Trophoblast cell (in vitro differentiated cells and primary cell): ENCODE data around the gene GDPD4. TPM values are rescaled to one million over a fixed set of nuclear protein-coding genes. Genes with fewer than 3 reads are reported as not detected.

ENCODE experiments used
- DNase-seq, 2 donors: peaks; one replicate each; pipeline ENCODE4 v3.0.0-alpha.2; 2016
- H2AFZ ChIP-seq: 2 replicates; pipeline ENCODE4 v1.6.1; 2013; ENCODE audit warnings: low read length, moderate library complexity, mild to moderate bottlenecking; ENCODE audit not compliant: insufficient read depth, poor library complexity
- H2AK5ac ChIP-seq: 2 replicates; pipeline ENCODE4 v1.6.1; 2013; ENCODE audit warnings: mild to moderate bottlenecking, low read length
- H2BK120ac ChIP-seq: 2 replicates; pipeline ENCODE4 v1.6.1; 2013; ENCODE audit warnings: low read length, mild to moderate bottlenecking, moderate library complexity; ENCODE audit not compliant: insufficient read depth, poor library complexity
- H2BK12ac ChIP-seq: 2 replicates; pipeline ENCODE4 v1.6.1; 2013; ENCODE audit warnings: mild to moderate bottlenecking, low read length, moderate library complexity
- H2BK5ac ChIP-seq: 2 replicates; pipeline ENCODE4 v1.6.1; 2013; ENCODE audit warnings: low read length, low read depth, moderate library complexity, mild to moderate bottlenecking; ENCODE audit not compliant: poor library complexity
- H3K14ac ChIP-seq: 2 replicates; pipeline ENCODE4 v1.6.1; 2013; ENCODE audit warnings: mild to moderate bottlenecking, low read length
- H3K18ac ChIP-seq: 2 replicates; pipeline ENCODE4 v1.6.1; 2013; ENCODE audit warnings: mild to moderate bottlenecking, low read length
- H3K23ac ChIP-seq: 2 replicates; pipeline ENCODE4 v1.6.1; 2013; ENCODE audit warnings: low read length
- H3K27ac ChIP-seq: 2 replicates; pipeline ENCODE4 v1.5.1; 2013; ENCODE audit warnings: low read depth, mild to moderate bottlenecking, inconsistent platforms, low read length, moderate library complexity
- H3K27me3 ChIP-seq: 2 replicates; pipeline ENCODE4 v1.6.1; 2013; ENCODE audit warnings: inconsistent platforms, mild to moderate bottlenecking, low read length, moderate library complexity; ENCODE audit not compliant: insufficient read depth
- H3K36me3 ChIP-seq, 2 experiments: 1 replicate in 1 of 2; 2 replicates in 1 of 2; pipeline ENCODE4 v1.6.1; 2013; ENCODE audit warnings: low read length in 2 of 2, mild to moderate bottlenecking in 2 of 2, moderate library complexity in 1 of 2; ENCODE audit not compliant: insufficient read depth in 2 of 2, control insufficient read depth in 1 of 2
- H3K4ac ChIP-seq: 2 replicates; pipeline ENCODE4 v1.6.1; 2013; ENCODE audit warnings: low read depth, mild to moderate bottlenecking, low read length, moderate library complexity
- H3K4me1 ChIP-seq, 2 experiments: 1 replicate in 1 of 2; 2 replicates in 1 of 2; pipeline ENCODE4 v1.6.1; 2013; ENCODE audit warnings: low read length in 2 of 2, mild to moderate bottlenecking in 2 of 2, moderate library complexity in 1 of 2; ENCODE audit not compliant: insufficient read depth in 2 of 2, control insufficient read depth in 1 of 2
- H3K4me2 ChIP-seq: 2 replicates; pipeline ENCODE4 v1.6.1; 2013; ENCODE audit warnings: inconsistent platforms, mild to moderate bottlenecking, low read length, moderate library complexity
- H3K4me3 ChIP-seq: 2 replicates; pipeline ENCODE4 v1.5.1; 2013; ENCODE audit warnings: mild to moderate bottlenecking, low read depth, low read length, inconsistent platforms
- H3K79me1 ChIP-seq: one replicate; pipeline ENCODE4 v1.6.1; 2013; ENCODE audit warnings: low read length
- H3K79me2 ChIP-seq: 2 replicates; pipeline ENCODE4 v1.6.1; 2013; ENCODE audit warnings: low read length, mild to moderate bottlenecking; ENCODE audit not compliant: control insufficient read depth, insufficient read depth, poor library complexity
- H3K9ac ChIP-seq: 2 replicates; pipeline ENCODE4 v1.6.1; 2013; ENCODE audit warnings: mild to moderate bottlenecking, low read length
- H3K9me3 ChIP-seq: 2 replicates; pipeline ENCODE4 v1.6.1; 2013; ENCODE audit warnings: low read depth, mild to moderate bottlenecking, control low read depth, inconsistent platforms, low read length; ENCODE audit not compliant: insufficient read depth
- H4K12ac ChIP-seq: 2 replicates; pipeline ENCODE4 v1.6.1; 2013; ENCODE audit warnings: low read depth, mild to moderate bottlenecking, low read length, moderate library complexity
- H4K8ac ChIP-seq: 2 replicates; pipeline ENCODE4 v1.6.1; 2013; ENCODE audit warnings: low read depth, mild to moderate bottlenecking, low read length, moderate library complexity
- H4K91ac ChIP-seq: one replicate; pipeline ENCODE4 v1.6.1; 2013; ENCODE audit warnings: low read depth, mild to moderate bottlenecking, low read length, moderate library complexity
- WGBS: extraction: QIAGEN DNeasy Blood & Tissue Kit; methylation state at CpG from one replicate; pipeline ENCODE4 v1.1.7; 2013; ENCODE audit warnings: missing lambda C conversion rate; ENCODE audit not compliant: insufficient read length, insufficient coverage; ENCODE audit errors: extremely low coverage; 5-methylcytosine and 5-hydroxymethylcytosine counted together
- polyA plus RNA-seq: library from polyadenylated mRNA; stranded (reverse); fragments of 200-250 nt; gene quantifications from 2 replicates; pipeline ENCODE4 v1.2.3, GENCODE V29; 2013

The GDPD4 gene, protein sequence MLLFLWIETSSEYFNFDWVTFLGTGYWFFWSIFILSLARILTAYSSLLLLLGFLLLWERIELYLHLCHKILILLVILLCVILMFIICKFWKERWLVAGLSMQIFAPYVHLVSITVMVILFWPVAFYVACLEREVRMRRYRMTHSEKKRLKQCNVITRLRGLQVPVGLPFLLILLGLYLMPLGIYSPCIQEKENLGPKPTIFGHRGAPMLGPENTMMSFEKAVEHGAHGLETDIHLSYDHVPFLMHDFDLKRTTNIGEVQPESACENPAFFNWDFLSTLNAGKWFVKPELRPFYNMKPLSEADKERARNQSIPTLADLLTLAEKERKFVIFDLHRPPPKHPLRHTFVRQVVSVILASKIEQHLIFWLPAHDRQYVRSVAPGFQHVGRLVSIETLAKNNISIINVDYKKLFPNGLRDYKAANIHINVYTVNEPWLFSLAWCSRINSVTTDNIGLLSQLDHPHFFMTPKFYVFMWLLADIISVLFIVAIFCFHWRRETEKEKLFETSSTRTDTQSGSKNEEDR
- not detected in 2 replicates for polyA plus RNA-seq

DNA sequence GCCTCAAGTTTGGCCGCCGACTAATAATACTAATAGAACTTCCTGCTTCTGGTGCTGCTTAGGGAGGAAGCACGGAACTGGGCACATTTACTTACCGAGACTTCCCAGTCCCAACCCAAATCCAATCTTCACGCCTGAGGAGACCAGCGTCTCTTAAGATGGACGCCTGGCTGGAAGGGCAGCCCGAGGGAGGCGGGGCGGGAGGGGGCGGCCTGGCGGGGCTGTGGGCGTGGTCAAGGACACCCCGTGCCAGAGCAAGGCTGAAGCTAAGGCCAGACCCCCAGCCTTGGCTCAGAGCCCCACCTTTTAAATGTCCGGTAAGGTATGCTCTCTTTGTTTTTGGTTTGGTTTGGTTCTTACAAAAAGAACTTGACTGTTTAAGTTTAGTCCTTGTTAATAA, at the start of gene GDPD4:
GDPD4 (minus strand) TSS at position 177 of the 400 bp plus-strand sequence. CDS start 16,549 bp downstream, outside the sequence.
- H2AFZ ChIP-seq, result no peak within 1 kb of the TSS
- H4K12ac ChIP-seq, result no peak within 1 kb of the TSS
- H2BK12ac ChIP-seq, result no peak within 1 kb of the TSS
- H3K79me2 ChIP-seq, result no peaks in the 10 kb centered on the region
- no peak within 1 kb of the TSS for H3K27ac ChIP-seq
- no peak within 1 kb of the TSS for H3K4ac ChIP-seq
- H3K9ac ChIP-seq, result no peak within 1 kb of the TSS
- H4K91ac ChIP-seq, result no peak within 1 kb of the TSS
- no peak within 1 kb of the TSS for H2AK5ac ChIP-seq
- H3K27me3 ChIP-seq, result no peaks in the 10 kb centered on the region
- H2BK120ac ChIP-seq, result no peak within 1 kb of the TSS
- no peak within 1 kb of the TSS for H3K18ac ChIP-seq
- no peaks in the 10 kb centered on the region for H3K36me3 ChIP-seq
- no peak for DNase-seq
- no peak within 1 kb of the TSS for H3K23ac ChIP-seq
- no peak within 1 kb of the TSS for H3K4me3 ChIP-seq
- H3K14ac ChIP-seq, result no peak within 1 kb of the TSS
- no peaks in the 10 kb centered on the region for H3K4me1 ChIP-seq
- H3K4me2 ChIP-seq, result no peak within 1 kb of the TSS
- no peaks in the 10 kb centered on the region for H3K9me3 ChIP-seq
- no peak within 1 kb of the TSS for H2BK5ac ChIP-seq
- no peaks in the 10 kb centered on the region for H3K79me1 ChIP-seq
- no CpG with 5 or more reads among the region's 15 CpGs for WGBS
- no peak within 1 kb of the TSS for H4K8ac ChIP-seq

DNA sequence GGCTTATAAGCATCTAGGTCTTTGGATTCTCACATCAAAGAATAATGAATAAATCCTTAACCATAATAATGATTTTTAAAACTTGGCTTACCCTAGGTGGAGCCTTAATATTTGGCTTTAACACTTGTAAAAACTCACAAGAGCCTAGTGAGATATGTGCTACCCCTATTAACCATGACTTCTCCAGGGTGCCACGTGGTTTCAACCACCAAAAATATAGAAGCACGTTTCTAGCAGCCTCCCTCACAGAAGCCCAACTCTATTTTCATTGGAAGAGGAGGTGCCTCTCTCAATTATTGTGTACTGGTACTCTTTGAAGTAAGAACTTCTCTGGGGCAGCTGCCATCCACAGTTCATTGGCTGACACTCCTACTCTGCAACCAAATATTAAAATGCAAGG, 46.5 kb upstream of the GDPD4 start:
- no peak overlapping the region for H3K18ac ChIP-seq
- DNase-seq, result no peak
- no CpG with 5 or more reads among the region's 2 CpGs for WGBS
- no peak overlapping the region for H3K4ac ChIP-seq
- H3K4me2 ChIP-seq, result no peak overlapping the region
- no peak overlapping the region for H2AK5ac ChIP-seq
- no peak overlapping the region for H4K91ac ChIP-seq
- no peak overlapping the region for H2AFZ ChIP-seq
- H3K4me1 ChIP-seq, result no peaks in the 10 kb centered on the region
- no peaks in the 10 kb centered on the region for H3K79me2 ChIP-seq
- H2BK120ac ChIP-seq, result no peak overlapping the region
- no peak overlapping the region for H2BK12ac ChIP-seq
- H3K23ac ChIP-seq, result no peak overlapping the region
- H3K79me1 ChIP-seq, result no peaks in the 10 kb centered on the region
- H3K36me3 ChIP-seq, result peaks cover 2 to 3% of the 10 kb centered on the region in 2 experiments
- H4K8ac ChIP-seq, result no peak overlapping the region
- no peak overlapping the region for H4K12ac ChIP-seq
- no peak overlapping the region for H3K27ac ChIP-seq
- H3K27me3 ChIP-seq, result no peaks in the 10 kb centered on the region
- no peaks in the 10 kb centered on the region for H3K9me3 ChIP-seq
- H2BK5ac ChIP-seq, result no peak overlapping the region
- no peak overlapping the region for H3K9ac ChIP-seq
- H3K4me3 ChIP-seq, result no peak overlapping the region
- H3K14ac ChIP-seq, result no peak overlapping the region

DNA sequence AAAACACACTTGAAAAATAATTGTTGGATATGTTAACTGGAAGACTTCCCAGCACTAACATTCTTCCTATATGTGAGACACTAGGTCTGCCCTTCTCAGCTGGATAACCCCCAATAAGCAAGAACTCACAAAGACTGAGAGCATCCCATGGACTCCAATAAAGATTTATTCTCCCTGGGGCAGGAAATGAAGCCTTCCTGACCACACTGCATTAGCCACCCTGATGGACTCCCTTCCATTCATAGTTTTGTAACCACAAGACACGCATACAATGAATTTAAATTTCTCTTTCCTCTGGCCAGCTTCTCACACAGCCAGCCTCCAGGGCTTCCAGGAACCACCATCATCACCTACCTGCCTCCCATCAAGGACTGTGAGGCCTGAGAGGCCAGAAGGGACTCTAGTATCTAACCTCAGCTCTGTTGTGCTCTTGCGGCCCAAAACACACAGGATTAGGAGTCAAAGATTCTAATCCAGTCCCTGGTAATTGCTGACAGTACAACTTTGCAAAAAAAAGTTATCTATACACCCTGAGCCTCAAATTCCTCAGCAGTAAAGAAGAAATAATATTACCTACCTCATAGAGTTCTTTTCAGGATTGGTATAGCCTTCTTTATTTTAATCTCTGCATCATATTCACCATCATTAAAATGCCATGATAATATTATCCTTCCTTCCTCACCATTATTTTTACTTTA, 45.6 kb upstream of the GDPD4 start:
- Histone ChIP-seq H3K27me3 (no peaks in the 10 kb centered on the region), H3K79me2 (no peaks in the 10 kb centered on the region), H4K12ac (no peak overlapping the region), H3K18ac (no peak overlapping the region), H2AK5ac (no peak overlapping the region), H4K8ac (no peak overlapping the region), H3K4ac (no peak overlapping the region), H2BK5ac (no peak overlapping the region), H3K4me2 (no peak overlapping the region), H3K4me1 (no peaks in the 10 kb centered on the region), H3K9me3 (no peaks in the 10 kb centered on the region), H2BK120ac (no peak overlapping the region), H3K9ac (no peak overlapping the region), H4K91ac (no peak overlapping the region), H3K36me3 (peaks cover 2 to 3% of the 10 kb centered on the region in 2 experiments), H3K23ac (no peak overlapping the region), H3K79me1 (no peaks in the 10 kb centered on the region), H3K27ac (no peak overlapping the region), H3K14ac (no peak overlapping the region), H2AFZ (no peak overlapping the region), H2BK12ac (no peak overlapping the region), H3K4me3 (no peak overlapping the region)
- peak; percentile 63 to 73 for DNase-seq
- WGBS, result no CpG with 5 or more reads among the region's 2 CpGs

DNA sequence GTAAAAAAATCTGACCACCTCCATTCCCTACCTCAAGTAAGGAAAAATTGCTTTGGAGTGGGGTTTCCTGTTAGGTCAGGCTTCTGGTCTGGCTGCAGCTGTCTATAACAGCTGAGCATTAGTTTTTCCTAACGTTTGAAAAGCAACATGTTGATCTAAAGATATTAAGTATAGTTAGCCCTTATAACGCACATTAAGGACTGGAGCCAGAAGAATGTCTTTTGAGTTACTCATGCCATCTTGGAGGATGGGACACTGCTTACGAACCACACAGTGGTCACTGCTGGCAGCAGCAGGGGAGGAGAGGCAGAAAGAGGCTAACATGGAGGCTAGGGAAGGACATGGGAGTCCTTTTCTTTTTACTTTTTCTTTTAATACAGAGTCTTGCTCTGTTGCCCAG, 44.1 kb upstream of the GDPD4 start:
- Histone ChIP-seq H2BK5ac (no peak overlapping the region), H3K4me1 (no peaks in the 10 kb centered on the region), H3K4me3 (no peak overlapping the region), H2AFZ (no peak overlapping the region), H3K27ac (no peak overlapping the region), H3K4me2 (no peak overlapping the region), H3K14ac (no peak overlapping the region), H3K4ac (no peak overlapping the region), H3K79me1 (no peaks in the 10 kb centered on the region), H3K9ac (no peak overlapping the region), H3K27me3 (no peaks in the 10 kb centered on the region), H2BK120ac (no peak overlapping the region), H3K79me2 (no peaks in the 10 kb centered on the region), H3K18ac (no peak overlapping the region), H3K36me3 (peaks cover 2 to 5% of the 10 kb centered on the region in 2 experiments), H4K8ac (no peak overlapping the region), H2AK5ac (no peak overlapping the region), H4K12ac (no peak overlapping the region), H3K9me3 (no peaks in the 10 kb centered on the region), H4K91ac (no peak overlapping the region), H2BK12ac (no peak overlapping the region), H3K23ac (no peak overlapping the region)
- no CpG with 5 or more reads among the region's 3 CpGs for WGBS
- DNase-seq, result peak in 1 of 2 donors; percentile 23
